GM10248 (cell line): Measurements from ENCODE around the gene STXBP2.

Source experiments
- CTCF ChIA-PET: fragments of 300-600 bp; sonication (Branson Sonifier 250); formaldehyde crosslinking; extraction: SDS; loops from one replicate; lab custom pipeline; 2021; ENCODE audit warnings: antibody characterized with exemption; lab: Yijun Ruan, JAX
- POLR2A ChIA-PET: fragments of 350-650 bp; sonication (Branson Sonifier 250); formaldehyde crosslinking; extraction: SDS; loops from one replicate; lab custom pipeline; 2020; ENCODE audit warnings: antibody characterized with exemption; lab: Yijun Ruan, JAX
- DNase-seq: peaks from one replicate; pipeline ENCODE4 v3.0.0; 2012; ENCODE audit errors: extremely low spot score
- CTCF ChIP-seq: IDR thresholded peaks from 2 replicates; pipeline ENCODE4 v1.5.1; 2012; ENCODE audit warnings: mild to moderate bottlenecking, low read depth; ENCODE audit errors: extremely low read depth, missing control alignments, control extremely low read depth

STXBP2 gene

GRCh38 chr19:7636691-7637373, at the start of gene STXBP2:
Gene STXBP2 (plus strand): TSS chr19:7637110. CDS start chr19:7637150, 40 bp downstream.
- no peak for TF ChIP-seq CTCF
- ChIA-PET POLR2A (no interaction called here), CTCF (interaction anchor here (1.0 to 2.9 kb wide), 3 partner anchors 44 to 163 kb away, joined by 4 to 11 read pairs (median 7); partner anchors contain the start of gene TRAPPC5)
- DNase-seq, result peak; percentile 99

GRCh38 chr19:7589822-7590221, 47.1 kb upstream of the STXBP2 start:
- ChIA-PET POLR2A (no interaction called here), CTCF (interaction anchor here (1.4 to 2.3 kb wide), 1 partner anchor 21 kb away, joined by 4 to 13 read pairs; no protein-coding TSS in a partner anchor)
- TF ChIP-seq CTCF, result no peak
- DNase-seq, result no peak

DNA sequence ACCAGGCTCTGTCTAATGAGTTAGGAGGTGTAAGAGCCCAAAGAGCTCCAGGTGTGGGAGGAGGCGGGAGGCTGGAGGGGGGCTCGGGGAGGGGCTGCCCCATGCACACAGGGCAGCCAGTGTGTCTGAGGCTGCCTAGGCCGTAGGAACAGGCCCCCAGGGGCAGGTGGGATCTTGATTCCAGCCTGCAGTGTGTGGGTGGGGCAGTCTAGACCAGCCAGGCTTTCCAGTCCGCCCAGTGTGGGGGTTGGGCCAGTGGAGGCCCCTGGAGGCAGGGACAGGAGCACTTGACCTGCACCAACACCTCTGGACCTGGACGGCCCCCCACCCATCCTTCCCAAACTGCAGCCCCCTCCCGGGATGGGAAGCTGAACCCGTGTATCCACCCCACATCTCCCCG, 46.7 kb upstream of the STXBP2 start:
- DNase-seq, result no peak
- ChIA-PET POLR2A (no interaction called here), CTCF (interaction anchor here (2.3 kb wide), 1 partner anchor 22 kb away, joined by 13 read pairs; no protein-coding TSS in a partner anchor)
- no peak for TF ChIP-seq CTCF

DNA sequence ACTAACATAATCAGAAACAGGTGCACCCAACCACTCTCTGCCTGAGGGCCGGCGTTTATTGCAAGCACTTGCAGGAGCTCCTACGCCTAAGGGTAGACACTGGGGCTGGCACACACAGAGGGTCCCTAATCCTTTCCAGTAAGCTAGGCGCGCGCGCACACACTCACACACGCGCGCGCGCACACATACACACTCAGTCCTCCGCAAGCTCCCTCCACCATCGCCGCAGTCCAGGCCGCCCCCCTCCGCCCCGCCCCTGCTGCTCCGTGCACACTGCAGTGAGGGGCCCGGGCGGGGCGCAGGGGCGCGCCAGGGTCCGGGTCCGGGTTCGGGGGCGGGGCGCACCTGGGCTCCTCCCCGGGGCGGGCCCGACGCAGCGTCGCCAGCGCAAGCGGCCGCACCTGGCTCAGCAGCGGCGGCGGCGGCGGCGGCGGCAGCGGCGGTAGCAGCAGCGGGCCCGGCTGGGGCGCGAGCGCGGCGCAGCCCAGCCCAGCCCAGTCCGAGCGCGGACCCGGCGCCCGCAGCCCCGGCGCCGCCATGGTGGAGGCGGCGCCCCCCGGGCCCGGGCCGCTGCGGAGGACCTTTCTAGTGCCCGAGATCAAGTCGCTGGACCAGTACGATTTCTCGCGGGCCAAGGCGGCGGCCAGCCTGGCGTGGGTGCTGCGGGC, 41.3 kb upstream of the STXBP2 start, which contains the start of gene CAMSAP3:
CAMSAP3 (plus strand) TSS at position 398 of the 668 bp plus-strand sequence; CDS start at position 538, 140 bp downstream.
- POLR2A ChIA-PET, result interaction anchor here (0.6 kb wide), 1 partner anchor 13 kb away, joined by 4 read pairs; no protein-coding TSS in a partner anchor
- CTCF ChIA-PET, result interaction anchor here (0.6 to 2.1 kb wide), 2 partner anchors 27 to 127 kb away, joined by 3 to 13 read pairs; no protein-coding TSS in a partner anchor
- peak; percentile 79 for DNase-seq
- no peak for TF ChIP-seq CTCF

DNA sequence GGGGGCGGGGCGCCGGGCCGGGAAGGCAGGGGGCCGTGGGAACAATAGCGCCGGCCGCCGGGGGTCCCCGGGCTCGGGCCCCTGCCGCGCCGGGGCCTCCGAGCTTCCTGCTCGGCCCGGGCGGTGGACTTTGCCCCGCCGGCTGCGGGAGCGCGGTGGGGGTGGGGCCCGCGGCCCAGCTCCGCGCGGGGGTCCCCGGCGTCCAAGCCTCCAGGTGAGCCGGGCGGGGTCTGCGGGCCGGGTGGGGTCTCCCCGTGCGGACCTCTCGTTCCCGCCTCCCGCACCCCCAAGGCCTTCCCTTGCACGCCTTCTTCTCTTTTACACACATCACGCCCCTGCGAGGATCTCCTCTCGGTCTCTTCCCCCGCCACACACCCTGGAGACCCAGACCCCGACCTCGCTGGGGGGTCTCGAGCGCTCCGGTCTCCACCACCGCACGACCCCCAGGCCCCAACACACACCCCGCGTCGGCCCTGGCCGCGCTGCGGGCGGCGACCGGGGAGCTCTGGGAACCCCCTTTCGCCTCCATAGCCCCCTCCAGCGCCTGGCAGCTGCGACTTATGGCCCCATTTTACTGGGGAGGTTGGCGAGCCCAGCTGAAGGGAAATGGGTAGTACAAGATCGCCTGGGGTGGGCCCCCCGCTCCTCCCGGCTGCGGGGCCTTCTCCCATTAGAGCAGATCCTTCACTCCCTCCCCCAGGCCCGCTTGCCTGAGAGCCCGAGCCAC, 40.5 kb upstream of the STXBP2 start:
- POLR2A ChIA-PET, result interaction anchor here (0.5 kb wide), 1 partner anchor 419 kb away, joined by 3 read pairs; no protein-coding TSS in a partner anchor
- CTCF ChIA-PET, result interaction anchor here (1.6 to 2.1 kb wide), 2 partner anchors 12 to 28 kb away, joined by 5 to 13 read pairs; no protein-coding TSS in a partner anchor

More for the DNA sequence above, 40.5 kb upstream of the STXBP2 start:
- no peak for DNase-seq
- peak; percentile 7 for TF ChIP-seq CTCF
